ENCODE measurements around the gene FRMPD2.
"Not testable (repeated sequence)": the region's sequence is repeated elsewhere in the genome, so short reads cannot be mapped to it uniquely, and the experiment has no call there.

DNA sequence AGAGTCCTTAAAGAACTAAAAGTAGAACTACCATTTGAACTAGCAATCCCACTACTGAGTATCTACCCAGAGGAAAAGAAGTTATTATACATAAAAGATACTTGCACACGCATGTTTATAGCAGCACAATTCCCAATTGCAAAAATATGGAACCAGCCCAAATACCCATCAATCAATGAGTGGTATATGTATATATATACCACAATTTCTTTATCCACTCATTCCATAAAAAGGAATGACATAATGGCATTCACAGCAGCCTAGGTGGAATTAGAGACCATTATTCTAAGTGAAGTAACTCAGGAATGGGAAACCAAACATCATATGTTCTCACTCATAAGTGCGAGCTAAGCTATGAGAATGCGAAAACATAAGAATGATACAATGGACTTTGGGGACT, 53.5 kb downstream of the FRMPD2 start:
- TF ChIP-seq, protein P1, sequence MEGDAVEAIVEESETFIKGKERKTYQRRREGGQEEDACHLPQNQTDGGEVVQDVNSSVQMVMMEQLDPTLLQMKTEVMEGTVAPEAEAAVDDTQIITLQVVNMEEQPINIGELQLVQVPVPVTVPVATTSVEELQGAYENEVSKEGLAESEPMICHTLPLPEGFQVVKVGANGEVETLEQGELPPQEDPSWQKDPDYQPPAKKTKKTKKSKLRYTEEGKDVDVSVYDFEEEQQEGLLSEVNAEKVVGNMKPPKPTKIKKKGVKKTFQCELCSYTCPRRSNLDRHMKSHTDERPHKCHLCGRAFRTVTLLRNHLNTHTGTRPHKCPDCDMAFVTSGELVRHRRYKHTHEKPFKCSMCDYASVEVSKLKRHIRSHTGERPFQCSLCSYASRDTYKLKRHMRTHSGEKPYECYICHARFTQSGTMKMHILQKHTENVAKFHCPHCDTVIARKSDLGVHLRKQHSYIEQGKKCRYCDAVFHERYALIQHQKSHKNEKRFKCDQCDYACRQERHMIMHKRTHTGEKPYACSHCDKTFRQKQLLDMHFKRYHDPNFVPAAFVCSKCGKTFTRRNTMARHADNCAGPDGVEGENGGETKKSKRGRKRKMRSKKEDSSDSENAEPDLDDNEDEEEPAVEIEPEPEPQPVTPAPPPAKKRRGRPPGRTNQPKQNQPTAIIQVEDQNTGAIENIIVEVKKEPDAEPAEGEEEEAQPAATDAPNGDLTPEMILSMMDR (IDR thresholded peaks at IDR 0.05; ENCODE audit: low read length): not testable (repeated sequence)
- TF ChIP-seq EZH2 (IDR thresholded peaks at IDR 0.05; ENCODE audit: borderline replicate concordance, low read length): not testable (repeated sequence)
